ENCODE data around the gene KIF26A.

KIF26A gene

DNA sequence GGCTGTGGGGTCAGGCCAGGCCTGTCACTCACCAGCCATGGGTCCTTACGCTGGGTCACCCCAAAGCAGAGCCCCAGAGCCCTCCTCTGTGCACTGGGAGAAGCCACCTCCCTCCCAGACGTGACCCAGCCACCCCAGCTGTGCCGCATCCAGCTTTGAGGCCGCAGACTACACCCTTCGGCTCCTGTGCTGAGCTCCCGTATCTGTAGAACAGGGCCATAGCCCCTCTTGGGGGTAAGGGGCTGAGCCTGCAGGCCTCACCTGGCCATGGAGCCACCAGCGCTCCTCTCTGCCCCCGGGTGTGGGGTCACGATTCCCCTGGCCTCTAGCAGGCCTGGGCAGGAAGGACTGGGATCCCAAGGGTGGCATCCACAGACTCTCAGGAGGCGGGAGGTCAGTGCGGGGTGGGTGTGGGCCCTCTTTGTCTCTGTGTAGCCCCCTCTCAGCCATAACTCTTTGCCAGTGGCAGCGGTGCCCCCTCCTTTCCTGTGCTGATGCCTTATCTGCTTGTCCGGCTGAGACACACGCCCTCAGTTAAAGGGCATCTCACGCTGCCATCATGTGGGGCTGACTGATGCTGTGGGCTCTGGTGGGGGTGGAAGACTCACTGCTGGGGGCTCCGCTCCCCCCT lies 36.6 kb upstream of the KIF26A start:
- DNase-seq = no peak

DNA sequence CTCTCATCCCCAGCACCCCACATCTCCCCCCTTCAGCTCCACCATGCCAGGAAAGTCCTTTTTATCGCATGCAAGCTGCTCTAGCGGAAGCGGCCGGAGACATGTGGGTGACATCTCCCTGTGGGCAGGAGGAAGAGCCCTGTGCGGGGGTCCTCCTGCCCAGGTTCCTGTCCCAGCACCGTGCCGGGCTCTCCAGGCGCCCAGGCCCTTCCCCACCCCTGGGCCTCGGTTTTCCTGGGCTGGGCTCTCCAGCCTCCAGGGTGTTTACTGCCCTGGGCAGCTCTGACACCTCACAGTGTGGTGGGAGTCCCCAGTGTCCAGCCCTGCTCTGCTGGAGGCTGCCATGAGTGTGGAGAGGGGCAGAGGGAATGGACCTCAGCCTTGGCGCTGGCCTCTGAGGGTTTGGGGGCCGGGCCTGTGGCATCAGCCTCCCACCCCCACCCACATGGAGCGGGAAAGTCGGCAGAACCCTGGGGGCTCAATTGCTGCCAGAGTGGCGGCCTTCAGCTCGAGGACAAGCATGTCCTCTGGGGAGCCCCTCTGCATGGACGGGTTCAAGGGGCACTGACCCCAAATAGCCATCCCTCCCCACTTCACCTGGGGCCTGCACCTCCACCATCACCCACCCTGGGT lies 36.0 kb upstream of the KIF26A start:
- DNase-seq = no peak

DNA sequence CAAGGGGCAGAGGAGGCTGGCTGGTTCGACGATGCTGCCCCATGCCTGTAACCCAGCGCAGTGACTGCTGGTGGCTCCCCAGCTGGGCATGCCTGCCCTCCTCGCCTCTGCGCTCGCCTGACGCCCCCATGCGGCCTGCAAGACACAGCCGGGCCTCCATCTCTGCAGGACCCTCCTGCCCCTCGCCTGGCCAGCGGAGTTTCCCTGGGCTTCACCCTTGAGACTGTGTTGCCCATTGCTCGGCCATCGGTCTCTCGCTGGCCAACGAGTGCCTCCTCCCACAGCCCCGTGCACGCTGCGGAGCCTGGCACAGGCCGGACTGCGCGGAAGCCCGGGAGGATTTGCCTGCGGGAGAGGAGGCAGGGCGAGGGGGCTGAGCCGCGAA lies 35.3 kb upstream of the KIF26A start:
- no peak for DNase-seq

DNA sequence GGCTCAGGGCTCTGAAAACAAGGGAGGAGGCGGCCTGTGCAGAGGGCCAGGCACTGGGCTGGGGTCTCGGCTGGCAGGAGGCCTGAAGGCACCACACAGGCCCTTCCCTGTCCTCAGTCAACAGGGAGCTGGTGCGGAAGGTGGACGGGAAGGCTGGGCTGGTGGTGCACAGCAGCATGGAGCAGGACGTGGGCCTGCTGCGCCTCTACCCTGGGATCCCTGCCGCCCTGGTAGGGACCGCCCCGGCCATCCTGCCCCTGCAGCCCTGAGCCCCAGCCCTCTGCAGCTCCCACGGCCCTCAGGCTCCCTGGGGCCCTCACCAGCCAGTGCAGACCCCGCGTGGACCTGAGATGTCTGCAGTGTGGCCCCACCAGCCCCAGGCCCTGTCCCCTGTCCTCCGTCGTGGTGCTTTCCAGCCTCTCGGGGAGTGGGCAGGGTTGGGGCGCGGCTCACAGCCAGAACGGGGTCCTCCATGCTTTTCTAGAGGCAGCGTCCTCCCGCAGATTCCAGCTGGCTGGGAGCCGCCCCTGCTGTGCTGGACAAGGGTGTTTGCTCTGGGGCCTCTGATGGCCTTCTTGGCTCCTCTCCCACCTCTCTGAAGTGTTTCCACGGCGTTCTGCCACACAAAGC lies 34.8 kb upstream of the KIF26A start:
- DNase-seq = no peak

DNA sequence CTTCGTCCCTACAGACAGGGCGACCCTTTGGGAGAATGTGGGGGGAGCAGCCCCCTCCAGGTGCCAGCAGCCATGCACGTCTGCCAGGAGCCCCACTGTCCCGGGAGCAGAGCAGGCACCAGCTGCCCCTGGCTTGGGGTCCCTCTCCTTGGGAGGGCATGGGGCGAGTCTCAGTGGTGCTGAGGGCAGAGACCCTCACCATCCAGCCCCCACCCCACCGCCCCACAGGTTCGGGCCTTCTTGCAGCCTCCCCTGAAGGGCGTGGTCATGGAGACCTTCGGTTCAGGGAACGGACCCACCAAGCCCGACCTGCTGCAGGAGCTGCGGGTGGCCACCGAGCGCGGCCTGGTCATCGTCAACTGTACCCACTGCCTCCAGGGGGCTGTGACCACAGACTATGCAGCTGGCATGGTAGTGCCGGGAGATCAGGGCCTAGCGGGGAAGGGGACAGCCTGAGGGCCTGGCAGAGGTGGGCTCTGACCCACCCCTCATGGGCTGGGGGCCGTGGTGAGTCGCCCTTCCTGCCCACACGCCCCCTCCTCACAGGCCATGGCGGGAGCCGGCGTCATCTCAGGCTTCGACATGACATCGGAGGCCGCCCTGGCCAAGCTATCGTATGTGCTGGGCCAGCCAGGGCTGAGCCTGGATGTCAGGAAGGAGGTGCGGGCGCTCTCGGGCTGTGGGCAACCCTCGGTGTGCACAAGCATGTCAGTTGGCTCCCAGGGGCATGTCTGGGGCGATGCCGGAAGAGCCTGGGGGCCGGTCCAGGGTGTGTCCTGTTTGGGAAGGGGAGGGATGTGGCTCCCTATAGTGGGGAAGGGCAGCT lies 34.1 kb upstream of the KIF26A start:
- no peak for DNase-seq

DNA sequence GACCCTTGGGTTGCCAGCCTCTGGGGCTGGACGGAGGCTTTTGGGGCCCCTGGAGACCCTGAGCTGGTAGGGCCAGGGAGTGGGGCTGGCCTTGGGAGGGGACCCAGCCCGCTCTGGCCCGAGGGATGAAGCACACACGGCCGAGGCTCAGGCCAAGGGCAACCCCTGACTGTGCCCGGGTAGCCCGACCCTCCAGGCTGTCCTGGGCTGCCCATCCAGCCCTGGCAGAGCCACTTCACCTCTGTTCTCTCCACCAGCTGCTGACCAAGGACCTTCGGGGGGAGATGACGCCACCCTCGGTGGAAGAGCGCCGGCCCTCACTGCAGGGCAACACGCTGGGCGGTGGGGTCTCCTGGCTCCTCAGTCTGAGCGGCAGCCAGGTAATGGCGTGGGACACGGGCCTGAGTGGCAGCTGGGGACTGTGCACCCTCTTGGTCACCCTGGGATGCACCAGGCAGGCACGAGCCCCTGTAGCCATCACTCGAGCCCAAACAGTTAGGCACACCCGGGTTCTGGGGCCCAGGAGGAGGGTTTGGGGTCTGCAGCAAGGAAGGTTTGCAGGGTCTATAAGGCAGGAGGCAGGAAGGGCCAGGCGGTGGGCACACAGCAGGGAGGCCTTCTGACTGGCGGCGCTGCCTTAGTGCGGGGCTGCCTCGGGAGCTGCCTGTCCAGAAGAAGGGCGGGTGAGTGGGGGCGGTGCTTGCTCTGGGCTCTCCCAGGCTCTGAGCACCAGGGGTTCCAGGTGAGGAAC lies 33.1 kb upstream of the KIF26A start:
- no peak for DNase-seq

DNA sequence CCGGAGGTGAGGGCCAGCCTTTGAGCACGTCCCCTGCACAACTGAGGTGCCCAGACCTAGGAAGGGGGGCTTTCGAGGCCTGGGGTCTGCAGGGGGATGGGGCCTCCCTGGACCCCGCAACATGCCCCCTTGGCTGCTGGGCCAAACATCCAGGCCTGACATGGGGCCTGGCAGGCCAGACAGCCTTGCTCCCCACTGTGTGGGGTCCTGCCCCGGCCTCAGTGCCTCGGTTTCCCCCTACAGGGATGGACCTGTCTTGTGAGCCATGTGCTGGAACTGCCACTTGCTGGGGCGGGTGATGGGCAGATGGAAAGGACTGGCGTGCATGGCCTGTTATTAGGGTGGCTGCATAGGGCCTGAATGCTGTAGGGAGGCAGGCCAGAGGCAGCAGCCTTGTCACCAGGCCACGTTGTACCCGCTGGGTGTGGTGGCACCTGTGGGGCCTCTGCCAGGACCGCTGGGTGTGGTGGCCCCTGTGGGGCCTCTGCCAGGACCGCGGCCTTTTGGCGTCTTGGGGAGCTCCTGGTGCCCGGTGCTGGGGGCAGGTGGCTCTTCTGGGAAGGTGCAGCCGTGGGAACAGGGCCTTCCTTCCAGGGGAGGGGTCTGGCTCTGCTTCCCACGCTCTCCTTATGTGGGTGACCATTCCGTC lies 32.4 kb upstream of the KIF26A start:
- no peak for DNase-seq

DNA sequence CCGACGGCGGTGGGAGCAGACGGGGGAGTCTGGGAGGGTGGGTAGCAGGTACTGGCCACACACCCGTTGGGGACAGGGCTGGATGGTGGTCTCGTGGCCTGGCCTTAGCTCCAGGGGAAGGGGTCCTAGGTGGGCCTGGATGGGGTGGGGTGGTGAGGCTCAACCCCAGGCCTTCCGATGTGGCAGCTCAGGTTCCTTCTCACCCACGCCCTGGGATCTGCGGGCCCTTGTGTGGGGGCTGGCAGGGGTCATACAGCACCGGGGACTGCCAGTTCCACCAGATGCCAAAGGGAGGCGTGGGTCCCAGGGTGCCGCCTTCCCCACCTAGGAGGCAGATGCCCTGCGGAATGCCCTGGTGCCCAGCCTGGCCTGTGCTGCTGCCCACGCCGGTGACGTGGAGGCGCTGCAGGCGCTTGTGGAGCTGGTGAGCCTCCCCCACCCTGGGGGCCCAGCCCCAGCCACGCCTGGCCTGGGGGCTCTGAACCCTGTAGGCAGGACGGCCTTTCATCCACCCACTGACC lies 31.9 kb upstream of the KIF26A start:
- DNase-seq = no peak

DNA sequence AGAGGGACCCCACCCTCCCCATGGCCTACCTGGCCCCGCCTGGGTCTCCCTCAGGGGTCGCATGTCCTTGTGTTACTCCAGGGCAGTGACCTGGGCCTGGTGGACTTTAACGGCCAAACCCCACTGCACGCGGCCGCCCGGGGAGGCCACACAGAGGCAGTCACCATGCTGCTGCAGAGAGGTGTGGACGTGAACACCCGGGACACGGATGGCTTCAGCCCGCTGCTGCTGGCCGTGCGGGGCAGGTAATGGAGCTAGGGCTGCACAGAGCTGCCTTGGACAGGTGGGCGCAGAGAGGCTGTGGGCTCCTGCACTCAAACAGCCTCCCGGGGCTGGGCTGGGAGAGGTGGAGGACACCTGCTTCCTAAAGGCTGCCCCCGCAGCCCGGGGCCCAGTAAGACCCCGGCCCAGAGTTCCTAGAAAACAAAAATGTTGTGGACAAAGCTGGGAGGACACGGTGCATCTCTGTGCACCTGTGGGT lies 31.2 kb upstream of the KIF26A start:
- DNase-seq = no peak

DNA sequence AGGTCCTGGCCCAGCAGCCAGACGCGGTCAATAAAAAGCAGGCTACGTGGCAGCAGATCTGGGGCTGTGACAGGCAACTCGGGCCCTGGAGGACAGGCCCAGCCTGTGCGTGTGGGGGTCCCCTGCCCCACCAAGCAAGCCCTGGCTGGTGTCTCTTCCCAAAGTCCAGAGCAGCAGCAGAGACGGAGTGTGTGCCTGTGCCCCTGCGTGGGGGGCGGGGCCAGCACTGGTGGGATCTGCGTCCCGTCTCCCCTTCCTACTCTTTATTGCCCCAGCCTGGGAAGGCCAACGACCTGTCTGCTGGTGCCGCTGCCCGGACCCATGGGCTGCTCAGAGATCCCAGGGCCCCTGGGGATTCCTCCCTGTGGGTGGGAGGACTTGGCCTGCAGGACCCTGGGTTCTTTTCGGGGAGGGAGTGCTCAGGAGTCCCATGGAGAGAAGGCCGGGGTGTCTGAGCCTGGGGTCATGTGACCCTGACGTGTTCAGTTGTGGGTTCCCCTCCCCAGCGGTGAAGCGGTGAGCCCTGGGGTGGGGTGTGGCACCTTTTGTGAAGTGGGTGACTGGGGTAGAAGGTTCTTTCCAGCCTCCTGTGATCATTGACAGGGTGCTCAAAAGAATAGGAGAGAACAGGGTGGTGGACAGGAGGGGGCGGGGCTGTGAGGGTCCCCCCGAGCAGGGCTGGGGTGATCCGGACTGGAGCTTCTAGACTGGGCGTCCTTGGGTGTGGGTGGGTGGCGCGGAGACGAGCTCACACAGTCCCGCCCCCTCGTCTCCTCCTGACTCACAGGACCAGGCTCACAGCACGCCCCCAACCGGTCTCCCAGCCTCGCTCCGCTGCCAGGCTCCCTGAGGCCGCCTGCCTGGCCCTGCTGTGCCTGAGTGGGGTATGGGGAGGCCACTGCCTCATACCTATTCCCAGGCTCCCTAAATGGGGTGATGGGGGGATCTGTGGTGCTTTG lies 30.5 kb upstream of the KIF26A start:
- no peak for DNase-seq

DNA sequence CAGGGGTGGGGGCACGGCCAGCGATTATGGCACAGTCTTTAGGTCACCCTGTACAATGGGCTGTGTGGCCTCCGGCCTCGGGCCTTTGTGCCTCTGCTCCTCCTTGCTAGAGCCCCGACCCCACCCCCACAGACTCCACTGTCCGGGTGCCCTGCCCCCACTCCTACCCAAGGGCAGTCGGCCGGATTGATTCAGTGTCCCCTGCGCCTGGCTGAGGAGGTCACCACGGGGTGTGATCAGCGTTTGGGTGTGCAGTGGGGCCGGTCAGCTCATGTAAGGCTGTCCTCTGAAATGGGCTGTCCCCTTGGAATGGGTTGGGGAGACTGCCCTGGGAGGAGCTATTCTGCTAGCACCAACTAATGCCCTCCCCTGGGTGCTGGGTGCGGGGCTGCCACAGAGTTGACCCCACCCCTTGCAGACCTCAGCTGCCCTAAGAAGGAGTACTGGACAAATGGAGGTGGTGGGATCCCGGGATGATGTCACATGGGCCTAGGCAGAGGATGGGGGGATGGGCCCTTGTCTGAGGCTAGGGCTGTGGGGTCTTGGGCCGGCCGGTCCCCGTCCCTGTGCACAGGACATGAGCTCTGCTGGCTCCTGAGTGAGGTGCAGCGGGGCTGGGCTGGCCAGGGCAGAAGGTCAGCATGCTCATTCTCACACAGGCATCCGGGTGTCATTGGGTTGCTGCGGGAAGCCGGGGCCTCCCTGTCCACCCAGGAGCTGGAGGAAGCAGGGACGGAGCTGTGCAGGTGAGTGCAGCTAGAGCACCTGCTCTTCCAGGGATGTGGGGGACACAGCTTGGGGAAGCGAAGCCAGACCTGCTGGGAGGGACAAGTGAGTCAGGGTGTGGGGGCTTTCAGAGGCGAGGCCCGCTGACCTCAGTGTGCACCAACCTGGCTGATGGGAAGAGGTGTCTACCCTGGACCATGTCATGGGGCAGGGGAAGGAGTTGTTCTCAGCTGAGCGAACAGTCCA lies 29.5 kb upstream of the KIF26A start:
- no peak for DNase-seq

DNA sequence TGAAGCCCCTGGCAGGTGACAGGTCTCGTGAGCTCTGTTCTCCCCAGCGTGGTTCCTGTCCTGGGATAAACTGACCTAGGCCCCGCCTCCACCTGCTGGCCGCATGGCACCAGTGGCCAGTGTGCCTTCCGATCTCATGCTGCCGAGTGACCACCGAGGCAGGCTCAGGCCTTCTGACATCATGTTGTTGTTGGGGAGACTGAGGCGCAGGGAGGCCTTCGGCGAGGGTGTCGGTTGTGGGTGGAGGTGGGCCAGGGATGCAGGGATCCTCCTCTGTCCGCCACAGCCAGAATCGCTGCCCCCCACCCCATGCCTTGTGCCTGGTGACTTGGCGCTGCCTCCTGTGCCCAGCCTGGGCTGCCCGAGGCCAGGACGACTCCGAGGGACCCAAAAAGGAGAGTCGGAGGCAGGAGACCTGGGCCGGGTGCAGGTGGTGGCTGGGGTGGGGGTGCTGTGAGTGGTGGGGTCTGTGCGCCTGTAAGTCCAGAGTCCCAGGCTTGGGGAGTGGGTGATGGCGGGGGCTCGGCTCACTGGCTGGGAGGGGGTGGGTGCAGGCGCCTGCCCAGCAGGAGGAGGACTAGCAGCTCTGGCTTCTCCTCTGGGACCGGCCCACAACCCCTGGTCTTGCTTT lies 28.5 kb upstream of the KIF26A start:
- DNase-seq = no peak

DNA sequence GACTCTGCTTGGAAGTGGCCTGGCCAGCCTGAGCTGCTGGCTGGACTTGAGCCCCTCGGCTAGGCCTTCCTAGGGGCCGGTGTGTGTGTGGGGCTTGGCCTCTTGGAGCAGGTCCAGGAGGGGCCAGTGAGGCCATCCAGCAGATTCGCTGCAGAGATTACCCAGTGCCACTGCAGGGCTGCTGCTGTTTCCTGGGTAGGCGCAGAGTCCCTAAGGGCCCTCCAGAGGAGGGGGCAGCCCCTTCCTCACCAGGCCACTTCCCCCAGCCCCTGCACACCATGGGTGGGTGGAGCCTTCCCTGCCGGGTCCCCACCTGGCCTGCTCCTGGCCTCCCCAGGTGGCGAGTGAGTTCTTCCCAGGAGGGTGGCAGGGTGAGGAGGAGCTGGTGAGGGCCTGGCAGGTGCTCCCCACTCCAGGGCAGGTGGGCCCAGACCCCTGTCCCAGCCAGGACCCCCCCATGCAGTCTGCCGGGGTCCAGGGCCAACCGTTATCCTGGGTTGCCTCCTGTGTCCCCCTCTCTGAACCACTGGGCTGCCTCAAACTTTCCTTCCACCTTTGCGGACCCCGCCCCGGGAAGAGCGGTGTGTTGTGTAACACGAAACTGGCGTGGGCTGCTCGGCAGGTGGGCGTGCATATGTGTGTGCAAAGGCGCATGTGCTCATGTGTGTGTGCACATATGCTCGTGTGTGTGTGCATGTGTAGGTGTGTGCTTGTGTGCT lies 27.7 kb upstream of the KIF26A start:
- no peak for DNase-seq

DNA sequence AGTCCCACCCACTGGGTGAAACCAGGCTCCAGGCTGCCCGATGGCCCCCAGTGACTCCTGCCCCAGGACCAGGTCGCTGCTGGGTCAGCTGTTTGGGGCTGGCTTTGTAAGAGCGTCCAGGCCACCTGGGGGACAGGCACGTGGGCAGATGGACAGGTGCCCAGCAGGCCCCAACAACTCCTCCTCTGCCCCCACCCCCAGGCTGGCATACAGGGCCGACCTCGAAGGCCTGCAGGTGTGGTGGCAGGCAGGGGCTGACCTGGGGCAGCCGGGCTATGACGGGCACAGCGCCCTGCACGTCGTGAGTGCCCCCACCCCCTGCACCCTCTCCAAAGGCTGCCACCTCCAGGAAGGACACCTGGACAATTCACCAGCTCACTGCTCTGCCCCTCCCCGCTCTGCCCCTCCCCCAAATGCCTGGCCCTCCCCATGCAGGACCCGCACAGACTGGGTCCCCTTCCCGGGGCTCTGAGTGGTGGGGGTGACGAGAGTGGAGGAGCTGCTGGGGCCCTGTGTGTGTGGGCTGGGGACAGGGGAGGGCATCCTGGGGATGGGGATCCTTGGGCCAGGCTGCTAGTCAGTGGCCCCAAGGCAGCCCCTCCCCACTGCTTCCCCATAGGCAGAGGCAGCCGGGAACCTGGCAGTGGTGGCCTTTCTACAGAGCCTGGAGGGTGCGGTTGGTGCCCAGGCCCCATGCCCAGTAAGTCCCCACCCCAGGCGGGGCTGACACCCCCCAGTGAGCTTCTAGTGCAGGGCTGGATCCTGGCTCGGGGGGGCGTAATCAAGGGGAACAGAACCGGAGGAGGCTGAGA lies 26.9 kb upstream of the KIF26A start:
- no peak for DNase-seq

DNA sequence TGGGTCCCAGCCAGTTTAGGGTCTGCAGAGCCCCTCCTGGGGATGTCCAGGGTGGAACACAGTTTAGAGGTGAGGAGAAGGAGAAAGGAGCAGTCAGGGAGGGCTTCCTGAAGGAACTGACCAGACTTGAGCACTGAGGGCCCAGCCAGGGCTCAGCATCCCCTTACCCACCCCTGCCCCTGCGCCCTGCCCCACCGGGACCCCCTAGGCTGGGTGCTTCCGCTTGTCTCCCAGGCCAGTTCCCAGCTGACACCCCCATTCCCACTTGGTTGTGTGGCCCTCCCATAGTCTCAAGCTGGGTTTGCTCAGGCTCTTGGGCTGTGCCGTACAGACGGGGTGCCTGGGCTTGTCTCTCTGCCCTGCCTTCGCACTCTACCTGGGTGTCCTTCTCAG lies 26.3 kb upstream of the KIF26A start:
- DNase-seq = no peak

DNA sequence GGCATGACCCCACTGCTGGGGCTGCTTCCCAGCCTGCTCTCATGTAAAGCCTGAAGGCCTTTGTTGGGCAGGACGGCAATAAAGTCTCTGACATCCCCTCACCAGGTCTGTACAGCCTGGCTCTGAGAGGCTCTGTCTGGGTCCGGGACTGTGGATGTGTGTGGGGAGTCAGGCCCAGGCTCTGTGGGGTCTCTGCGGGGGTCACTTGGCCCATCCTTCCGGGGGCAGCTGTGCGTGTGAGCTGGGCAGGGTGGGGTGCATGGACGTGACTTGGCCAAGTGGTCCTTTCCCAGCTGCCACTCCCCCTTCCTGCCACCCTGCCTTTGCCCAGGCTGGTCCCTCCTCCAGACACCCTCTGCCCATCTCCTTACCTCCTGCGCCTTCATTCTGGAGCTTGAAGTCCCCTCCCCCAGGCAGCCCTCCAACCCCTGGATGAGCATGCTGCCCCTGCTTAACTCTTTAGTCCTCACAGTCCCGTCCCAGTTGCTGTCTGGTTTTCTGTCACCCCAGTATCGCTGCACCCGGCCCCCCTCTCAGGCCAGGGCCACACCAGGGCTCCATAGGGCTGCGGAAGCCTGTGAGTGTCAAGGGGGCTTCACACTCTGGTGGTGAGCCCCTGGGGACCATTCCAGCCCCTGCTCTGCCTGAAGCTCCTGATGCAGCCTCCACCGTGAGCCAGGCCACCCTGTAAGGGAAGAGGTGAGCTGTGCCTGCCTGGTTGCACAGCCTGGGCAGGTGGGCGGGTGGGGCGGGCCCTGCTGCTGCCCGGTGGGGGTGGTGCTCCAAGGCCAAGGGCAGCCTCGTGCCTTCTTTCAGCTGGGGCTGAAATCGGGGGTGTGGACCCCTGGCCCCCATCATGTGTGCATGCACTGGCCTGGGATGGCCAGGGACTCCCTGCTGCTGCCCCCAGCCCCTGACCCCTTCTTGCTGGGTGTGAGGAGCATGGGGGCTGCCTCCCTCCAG lies 25.5 kb upstream of the KIF26A start:
- no peak for DNase-seq

All from stimulated activated naive CD4-positive, alpha-beta T cell (primary cell).